K562 (cell line): ENCODE data around the gene NMRAL1. TPM values are rescaled to one million over a fixed set of nuclear protein-coding genes. Genes with fewer than 3 reads are reported as not detected.

Source experiments
- ATAC-seq: fragments of 200-7000 bp; cut with Tn5 transposase; 3 replicates; pipeline ENCODE4 v1.9.1; 2020; ENCODE audit warnings: moderate library complexity
- BruUV-seq: library from RNA; stranded (reverse); fragments of 400-500 nt; replicated peaks from 2 replicates; lab custom pipeline; 2021; lab: Mats Ljungman, UMichigan
- CTCF ChIA-PET: fragments of 300-600 bp; formaldehyde crosslinking; extraction: SDS; loops from one replicate; lab custom pipeline; 2021; ENCODE audit warnings: low intra/inter-chr PET ratio; lab: Yijun Ruan, JAX
- POLR2A ChIA-PET: fragments of 300-600, 350-650 bp; sonication (Branson Sonifier 250); formaldehyde crosslinking; extraction: SDS; loops from one replicate; lab custom pipeline; 2021; ENCODE audit warnings: antibody characterized with exemption, inconsistent platforms; lab: Yijun Ruan, JAX
- DNase-seq, 4 experiments: peaks; one replicate each; pipeline versions ENCODE4 v3.0.0 to v3.0.0-alpha.2; 2011 to 2018; ENCODE audit warnings: low spot score in 3 of 4, mixed read lengths in 3 of 4; ENCODE audit errors: extremely low read depth in 1 of 4
- FAIRE-seq: peaks from 2 replicates; lab custom pipeline; 2011; peaks lifted over from hg19 to GRCh38; lab: Jason Lieb, UNC
- H2AFZ ChIP-seq: 2 replicates; pipeline ENCODE4 v1.6.0; 2011; ENCODE audit warnings: low read depth, low read length, control low read depth, inconsistent platforms
- H3K27ac ChIP-seq: fragments of 200-600 bp; 3 replicates; pipeline ENCODE4 v1.8.0; 2011; ENCODE audit warnings: low read depth, mild to moderate bottlenecking, control low read depth, inconsistent platforms, low read length, moderate library complexity, mixed read lengths; ENCODE audit errors: extremely low read depth
- H3K27me3 ChIP-seq, 2 experiments: fragments of 300-600 bp in 1 of 2; 2 replicates in 1 of 2; 3 replicates in 1 of 2; pipeline versions ENCODE4 v1.6.0 to v1.8.0; 2011; ENCODE audit warnings: inconsistent platforms in 2 of 2, low read length in 2 of 2, mild to moderate bottlenecking in 1 of 2, mixed read lengths in 1 of 2, moderate library complexity in 1 of 2; ENCODE audit not compliant: control insufficient read depth in 2 of 2, insufficient read depth in 2 of 2
- H3K36me3 ChIP-seq: fragments of 300-600 bp; 3 replicates; pipeline ENCODE4 v1.8.0; 2011; ENCODE audit warnings: mild to moderate bottlenecking, low read length, inconsistent platforms; ENCODE audit not compliant: control insufficient read depth, insufficient read depth
- H3K4me1 ChIP-seq, 2 experiments: fragments of 200-600 bp in 1 of 2; replicated peaks in 1 of 2; 2 replicates in 1 of 2; 3 replicates in 1 of 2; pipeline versions ENCODE4 v1.5.1 to v1.8.0; 2011; ENCODE audit warnings: inconsistent platforms in 2 of 2, low read length in 2 of 2, mild to moderate bottlenecking in 1 of 2, mixed read lengths in 1 of 2, moderate library complexity in 1 of 2; ENCODE audit not compliant: control insufficient read depth in 2 of 2, insufficient read depth in 2 of 2
- H3K4me2 ChIP-seq: 2 replicates; pipeline ENCODE4 v1.6.1; 2011; ENCODE audit warnings: low read length, control low read depth, inconsistent platforms, mixed read lengths; ENCODE audit not compliant: insufficient read depth
- H3K4me3 ChIP-seq: fragments of 200-600 bp; sonication (generic), shearing (Covaris generic); 2 replicates; pipeline ENCODE4 v1.5.1; 2016; ENCODE audit warnings: control low read depth, inconsistent platforms
- H3K79me2 ChIP-seq: fragments of 200-600 bp; 3 replicates; pipeline ENCODE4 v1.8.0; 2011; ENCODE audit warnings: low read length, inconsistent platforms; ENCODE audit not compliant: control insufficient read depth, insufficient read depth
- H3K9ac ChIP-seq, 2 experiments: 2 replicates each; pipeline versions ENCODE4 v1.6.0 to v1.6.1; 2011; ENCODE audit warnings: low read depth in 2 of 2, low read length in 2 of 2, control low read depth in 1 of 2, inconsistent platforms in 1 of 2, mild to moderate bottlenecking in 1 of 2, mixed read lengths in 1 of 2; ENCODE audit not compliant: insufficient read depth in 1 of 2
- H3K9me1 ChIP-seq: one replicate; pipeline ENCODE4 v1.6.0; 2011; ENCODE audit warnings: inconsistent platforms, mild to moderate bottlenecking, low read length, moderate library complexity; ENCODE audit not compliant: control insufficient read depth, insufficient read depth
- H3K9me3 ChIP-seq: replicated peaks from 2 replicates; pipeline ENCODE4 v1.5.1; 2011; ENCODE audit warnings: low read depth, low read length, inconsistent platforms; ENCODE audit not compliant: control insufficient read depth, insufficient read depth
- H4K20me1 ChIP-seq: replicated peaks from 2 replicates; pipeline ENCODE4 v1.6.1; 2011; ENCODE audit warnings: low read length, inconsistent platforms, mixed read lengths; ENCODE audit not compliant: control insufficient read depth, insufficient read depth
- ATF7 ChIP-seq: fragments of 450-650 bp; IDR thresholded peaks from 2 replicates; pipeline ENCODE4 v1.7.1; 2014; ENCODE audit warnings: mild to moderate bottlenecking, moderate library complexity
- BCOR ChIP-seq: fragments of 450-650 bp; IDR thresholded peaks from 2 replicates; pipeline ENCODE4 v1.6.1; 2016
- CHD2 ChIP-seq: IDR thresholded peaks from 2 replicates; pipeline ENCODE4 v1.6.1; 2011; ENCODE audit warnings: low read depth, low read length
- E4F1 ChIP-seq: fragments of 250-450 bp; sonication (Bioruptor Pico); IDR thresholded peaks from 2 replicates; pipeline ENCODE4 v1.5.0; 2021; ENCODE audit warnings: mild to moderate bottlenecking, borderline replicate concordance
- HDAC1 ChIP-seq, 2 experiments: fragments of 450-650 bp; IDR thresholded peaks; 2 replicates each; pipeline ENCODE4 v1.6.1; 2016 to 2017; ENCODE audit warnings: inconsistent platforms in 1 of 2, mild to moderate bottlenecking in 1 of 2, moderate library complexity in 1 of 2
- NRF1 ChIP-seq, 2 experiments: fragments of 450-650 bp; IDR thresholded peaks in 1 of 2; conservative IDR thresholded peaks in 1 of 2; 2 replicates each; pipeline ENCODE4 v1.6.1; 2014; ENCODE audit warnings: mild to moderate bottlenecking in 2 of 2
- PHB ChIP-seq: fragments of 250-450 bp; sonication (Bioruptor Pico); IDR thresholded peaks from 2 replicates; pipeline ENCODE4 v1.5.0; 2021
- PKNOX1 ChIP-seq: fragments of 450-650 bp; IDR thresholded peaks from 2 replicates; pipeline ENCODE4 v1.6.1; 2016
- POLR2AphosphoS5 ChIP-seq: IDR thresholded peaks from 2 replicates; pipeline ENCODE4 v1.6.1; 2011; ENCODE audit warnings: mild to moderate bottlenecking, low read depth, low read length, moderate library complexity; ENCODE audit not compliant: control insufficient read depth, insufficient read depth
- POLR2G ChIP-seq: fragments of 200-400 bp; formaldehyde crosslinking; IDR thresholded peaks from 2 replicates; pipeline ENCODE4 v1.6.1; 2017; ENCODE audit warnings: low read depth, mild to moderate bottlenecking, antibody characterized with exemption, low read length, moderate library complexity
- SIX5 ChIP-seq, 2 experiments: IDR thresholded peaks; 2 replicates each; pipeline ENCODE4 v1.6.1; 2011; ENCODE audit warnings: low read length in 2 of 2, borderline replicate concordance in 1 of 2, low read depth in 1 of 2, mild to moderate bottlenecking in 1 of 2, moderate library complexity in 1 of 2; ENCODE audit not compliant: insufficient read depth in 1 of 2
- THAP12 ChIP-seq: fragments of 250-450 bp; sonication (Bioruptor Pico); IDR thresholded peaks from 2 replicates; pipeline ENCODE4 v1.9.0; 2021; ENCODE audit warnings: mild to moderate bottlenecking, inconsistent platforms
- ZBTB1 ChIP-seq: sonication (generic); formaldehyde crosslinking; IDR thresholded peaks from 2 replicates; pipeline ENCODE4 v1.8.1; 2023; ENCODE audit warnings: missing genetic modification reagents, low read depth, mild to moderate bottlenecking, borderline replicate concordance
- ZNF253 ChIP-seq: fragments of 250-450 bp; sonication (Bioruptor Pico); conservative IDR thresholded peaks from 2 replicates; pipeline ENCODE4 v1.6.1; 2021; ENCODE audit warnings: mild to moderate bottlenecking
- ZNF354B ChIP-seq: fragments of 250-450 bp; sonication (Bioruptor Pico); IDR thresholded peaks from 2 replicates; pipeline ENCODE4 v1.4.0; 2020
- WGBS: fragments of 100-300 bp; shearing (Covaris generic); methylation state at CpG from one replicate; pipeline ENCODE4 v1.1.6; 2016; ENCODE audit warnings: low coverage, mixed read lengths; ENCODE audit not compliant: insufficient coverage; ENCODE audit errors: missing lambda C conversion rate; 5-methylcytosine and 5-hydroxymethylcytosine counted together
- in situ Hi-C: fragments of 300-500 bp; cut with MboI; formaldehyde crosslinking; loops from 4 replicates; pipeline ENCODE4 v1.15.0; 2018; ENCODE audit warnings: inconsistent platforms, mixed read lengths
- intact Hi-C: fragments of 100-400 bp; cut with micrococcal nuclease; formaldehyde crosslinking; loops from 2 replicates; pipeline ENCODE4 v1.14.2; 2022
- polyA plus RNA-seq, 8 experiments: library from polyadenylated mRNA; depleted of rRNA in 4 of 8; stranded (reverse) in 5 of 8; unstranded in 3 of 8; fragments of >200 nt; fragmentation: Nextera tagmentation in 2 of 8; fragmentation: Illumina TruSeq in 1 of 8; extraction: Ambion mirVana in 2 of 8; extraction: Trizol in 1 of 8; gene quantifications; 2 replicates each; pipeline versions ENCODE4 v1.2.1 to v1.2.3, GENCODE V29; 2011 to 2014; ENCODE audit warnings: inconsistent platforms in 1 of 8, missing spikeins in 1 of 8
- total RNA-seq, 7 experiments: library from RNA; depleted of rRNA in 6 of 7; stranded (reverse); fragments of >200 nt in 6 of 7; fragmentation: Illumina TruSeq in 2 of 7; extraction: Trizol in 2 of 7; gene quantifications; 2 replicates each; pipeline versions ENCODE4 v1.2.1 to v1.2.3, GENCODE V29; 2011 to 2021; ENCODE audit warnings: low replicate concordance in 1 of 7

Gene NMRAL1
- total and polyA plus RNA-seq, 9 of the 15 experiments (the other 6 are each of a cell fraction or from before 2014, with no cell fraction given), result 6.3 to 116 (median 63.2) TPM

- Histone ChIP-seq H3K9ac (peak overlapping the region; percentile 40 to 74; a peak in 3 of 4 replicates), H3K4me2 (peak overlapping the region; percentile 82), H3K36me3 (peaks cover 78% of the 10 kb centered on the region), H3K27me3 (no peaks in the 10 kb centered on the region), H3K4me1 (peaks cover 13 to 23% of the 10 kb centered on the region in 2 experiments; a peak in 4 of 5 replicates), H3K4me3 (peak overlapping the region; percentile 45), H4K20me1 (no peaks in the 10 kb centered on the region), H3K79me2 (peaks cover 63% of the 10 kb centered on the region), H3K9me1 (no peaks in the 10 kb centered on the region), H3K27ac (peak overlapping the region; percentile 87), H3K9me3 (no peaks in the 10 kb centered on the region), H2AFZ (peak overlapping the region; percentile 76)
- ChIA-PET POLR2A (interaction anchor here (0.9 to 1.7 kb wide), 6 partner anchors 10 to 182 kb away, joined by 3 to 5 read pairs (median 4); partner anchors contain the start of gene NMRAL1), CTCF (no interaction called here)
- peak; percentile 53 to 95 (median 63) for DNase-seq
- BruUV-seq, result no TSS peak
- 8% methylated on average over 12 of the region's 12 CpGs for WGBS
- peak; percentile 99 for FAIRE-seq
- ATAC-seq, result peak; percentile 95
- intact Hi-C loops, result no loop called here
- in situ Hi-C loops, result no loop called here
- TF ChIP-seq SIX5 (IDR thresholded peaks at IDR 0.05; ENCODE audit: borderline replicate concordance in 1 of 2, insufficient read depth in 1 of 2, low read depth in 1 of 2, low read length in 2 of 2) (no peak), CHD2 (peak; percentile 97), BCOR (no peak), E4F1 (CRISPR knock-in tag) (no peak), POLR2G (0 out of 2 replicates have a peak, but pooled peaks have one; percentile 47), NRF1 (conservative IDR thresholded peaks at IDR 0.05 in 1 of 2, IDR thresholded peaks at IDR 0.05 in 1 of 2) (peak in 1 of 2 experiments; percentile 33; a peak in 2 of 4 replicates), PHB (CRISPR knock-in tag) (no peak), POLR2AphosphoS5 (peak; percentile 81), ZNF253 (CRISPR knock-in tag) (0 out of 2 replicates have a peak, but pooled peaks have one; percentile 15), PKNOX1 (peak; percentile 78), HDAC1 (IDR thresholded peaks at IDR 0.05) (no peak; a peak in 2 of 4 replicates), ZBTB1 (CRISPR knock-in tag) (no peak), ATF7 (peak; percentile 66), THAP12 (CRISPR knock-in tag) (no peak), ZNF354B (CRISPR knock-in tag) (no peak)
Observed at GRCh38 chr16:4433914-4434787, 40.3 kb downstream of the NMRAL1 start.
